ENCODE data around the gene CDC26. TPM values are rescaled to one million over a fixed set of nuclear protein-coding genes. Genes with fewer than 3 reads are reported as not detected.
A peak's percentile ranks its signal among the peaks of the same experiment; 100 is the strongest.

Gene CDC26
- total RNA-seq (2021; ENCODE audit: unreplicated experiment), result 22.0 TPM
- 22.3 and 29.7 TPM in 2 replicates for polyA plus RNA-seq (2012)
- percentile 69 among the genes with signal in this experiment for Bru-seq, nascent RNA
- BruChase-seq, experiment 1, labeled RNA remaining after a 6-hour chase, result percentile 76 among the genes with signal in this experiment
- BruChase-seq, experiment 2, labeled RNA remaining after a 2-hour chase, result percentile 66 among the genes with signal in this experiment
- long read RNA-seq, transcript CDC26-201 (4 exons, 872 nt), result major isoform, 24 of 56 reads
- long read RNA-seq, partial matches to known transcripts, result 12 of 56 reads
- long read RNA-seq, other reads (novel, unspliced or antisense), result 20 of 56 reads

GRCh38 chr9:113275157-113276131 lies at the start of gene CDC26, which contains the start of gene PRPF4:
Gene CDC26 (minus strand): TSS chr9:113275572. CDS start chr9:113272507, 3,065 bp downstream.
Gene PRPF4 (plus strand): TSS chr9:113275658. CDS start chr9:113275744, 86 bp downstream.
- peak; percentile 95 for DNase-seq (ENCODE audit: low read depth, low spot score)
- peak; percentile 86 for ATAC-seq
- Histone ChIP-seq H3K79me2 (ENCODE audit: insufficient read depth, low read length) (peaks cover 69% of the 10 kb centered on the region), H3K36me3 (ENCODE audit: control insufficient read depth in 1 of 2, insufficient read depth in 2 of 2, low read length in 2 of 2) (peaks cover 34 to 41% of the 10 kb centered on the region in 2 experiments), H3K9ac (ENCODE audit: low read length) (peak within 1 kb of the TSS; percentile 96), H3K27ac (ENCODE audit: low read depth, low read length) (peak within 1 kb of the TSS; percentile 70), H3K4me1 (ENCODE audit: control insufficient read depth in 1 of 2, insufficient read depth in 2 of 2, low read length in 2 of 2) (peaks cover 3 to 14% of the 10 kb centered on the region in 2 experiments; a peak in 3 of 4 replicates), H4K20me1 (ENCODE audit: insufficient read depth) (peaks cover 6% of the 10 kb centered on the region; the same call in 1 of the 2 replicates), H3K4me2 (ENCODE audit: low read length) (peak within 1 kb of the TSS; percentile 79), H3K27me3 (ENCODE audit: insufficient read depth, low read length) (no peaks in the 10 kb centered on the region), H3K9me3 (ENCODE audit: control insufficient read depth in 1 of 2, insufficient read depth in 1 of 2, low read depth in 1 of 2, low read length in 2 of 2) (no peaks in the 10 kb centered on the region), H2AFZ (ENCODE audit: low read depth, low read length, poor library complexity, severe bottlenecking) (peak within 1 kb of the TSS; percentile 63), H3K4me3 (replicated peaks in 1 of 2; ENCODE audit: low read depth in 1 of 2, low read length in 2 of 2) (peak within 1 kb of the TSS; percentile 71 to 73), H3K9me2 (ENCODE audit: insufficient read depth) (no peaks in the 10 kb centered on the region)
- intact Hi-C loops (cut with micrococcal nuclease), result loop anchor here (1.0 to 10.0 kb wide), 2 partner anchors 65 to 351 kb away; partner anchors contain the start of gene WDR31
- ChIA-PET RAD21 (ENCODE audit: low non-redundant PET in 1 of 2, low total read pairs in 2 of 2, uncharacterized antibody in 2 of 2, unreplicated experiment in 2 of 2) (interaction anchor here (0.8 to 1.6 kb wide), 5 partner anchors 126 to 383 kb away, joined by 3 to 4 read pairs (median 3); partner anchors contain the start of gene ALAD (in 1 of the 2)), CTCF (interaction anchor here (0.6 to 2.2 kb wide), 13 partner anchors 9 to 383 kb away, joined by 3 to 25 read pairs (median 5); partner anchors contain the start of genes ALAD, C9orf43, POLE3 and SLC31A1), POLR2A (interaction anchor here (1.0 to 1.7 kb wide), 5 partner anchors 54 to 383 kb away, joined by 4 to 11 read pairs (median 6); partner anchors contain the start of genes C9orf43, FKBP15, HDHD3 and POLE3)
- TSS peak; percentile 76 for BruUV-seq (replicated peaks)
- no peak for TF ChIP-seq ZNF274 (IDR thresholded peaks at IDR 0.05; ENCODE audit: low read depth, low read length)
- TF ChIP-seq ELF1 (IDR thresholded peaks at IDR 0.05; ENCODE audit: borderline replicate concordance, low read depth), result peak; percentile 83
- TF ChIP-seq YY1 (IDR thresholded peaks at IDR 0.05; ENCODE audit: extremely low read depth, insufficient replicate concordance, low read depth, low read length), result peak; percentile 84
- peak; percentile 99 for TF ChIP-seq EGR1 (IDR thresholded peaks at IDR 0.05; ENCODE audit: low read depth)
- TF ChIP-seq ZBTB33 (IDR thresholded peaks at IDR 0.05; ENCODE audit: extremely low read depth, insufficient replicate concordance, low read length), result peak; percentile 93
- no peak for TF ChIP-seq CEBPB (IDR thresholded peaks at IDR 0.05; ENCODE audit: low read depth)
- no peak for TF ChIP-seq REST (IDR thresholded peaks at IDR 0.05; ENCODE audit: low read depth)
- peak; percentile 88 for TF ChIP-seq SIN3A (IDR thresholded peaks at IDR 0.05; ENCODE audit: low read depth)
- TF ChIP-seq MAX (IDR thresholded peaks at IDR 0.05), result peak; percentile 85
- TF ChIP-seq POLR2A (IDR thresholded peaks at IDR 0.05; ENCODE audit: borderline replicate concordance, extremely low read depth, insufficient read depth, insufficient read length), result peak; percentile 92
- TF ChIP-seq ATF3 (IDR thresholded peaks at IDR 0.05), result no peak
- no peak for TF ChIP-seq EZH2phosphoT487 (IDR thresholded peaks at IDR 0.05; ENCODE audit: borderline replicate concordance)
- TF ChIP-seq RAD21 (IDR thresholded peaks at IDR 0.05; ENCODE audit: low read depth), result no peak
- peak; percentile 56 for TF ChIP-seq ZFX (IDR thresholded peaks at IDR 0.05)
- TF ChIP-seq CBX3 (IDR thresholded peaks at IDR 0.05; ENCODE audit: low read depth), result no peak
- no peak for TF ChIP-seq SRF (IDR thresholded peaks at IDR 0.05; ENCODE audit: low read depth)
